ENCODE results near the gene TMEM232.

TMEM232 gene

GRCh38 chr5:110376281-110376951, 350.1 kb downstream of the TMEM232 start:
- no peak overlapping the region for H3K27ac ChIP-seq
- TF ChIP-seq, protein P1, sequence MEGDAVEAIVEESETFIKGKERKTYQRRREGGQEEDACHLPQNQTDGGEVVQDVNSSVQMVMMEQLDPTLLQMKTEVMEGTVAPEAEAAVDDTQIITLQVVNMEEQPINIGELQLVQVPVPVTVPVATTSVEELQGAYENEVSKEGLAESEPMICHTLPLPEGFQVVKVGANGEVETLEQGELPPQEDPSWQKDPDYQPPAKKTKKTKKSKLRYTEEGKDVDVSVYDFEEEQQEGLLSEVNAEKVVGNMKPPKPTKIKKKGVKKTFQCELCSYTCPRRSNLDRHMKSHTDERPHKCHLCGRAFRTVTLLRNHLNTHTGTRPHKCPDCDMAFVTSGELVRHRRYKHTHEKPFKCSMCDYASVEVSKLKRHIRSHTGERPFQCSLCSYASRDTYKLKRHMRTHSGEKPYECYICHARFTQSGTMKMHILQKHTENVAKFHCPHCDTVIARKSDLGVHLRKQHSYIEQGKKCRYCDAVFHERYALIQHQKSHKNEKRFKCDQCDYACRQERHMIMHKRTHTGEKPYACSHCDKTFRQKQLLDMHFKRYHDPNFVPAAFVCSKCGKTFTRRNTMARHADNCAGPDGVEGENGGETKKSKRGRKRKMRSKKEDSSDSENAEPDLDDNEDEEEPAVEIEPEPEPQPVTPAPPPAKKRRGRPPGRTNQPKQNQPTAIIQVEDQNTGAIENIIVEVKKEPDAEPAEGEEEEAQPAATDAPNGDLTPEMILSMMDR (conservative IDR thresholded peaks at IDR 0.05): no peak

GRCh38 chr5:110371725-110372041, 354.8 kb downstream of the TMEM232 start:
- no peak overlapping the region for H3K27ac ChIP-seq
- no peak for TF ChIP-seq ZFX (IDR thresholded peaks at IDR 0.05)
- TF ChIP-seq, protein P1 (conservative IDR thresholded peaks at IDR 0.05): no peak

GRCh38 chr5:110371011-110371724, 355.3 kb downstream of the TMEM232 start:
- no peak for TF ChIP-seq ZFX (IDR thresholded peaks at IDR 0.05)
- TF ChIP-seq, protein P1 (conservative IDR thresholded peaks at IDR 0.05): no peak
- H3K27ac ChIP-seq: no peak overlapping the region
